CD4-positive, alpha-beta T cell (primary cell): Measurements from ENCODE around the gene HCFC1R1. TPM values are rescaled to one million over a fixed set of nuclear protein-coding genes. Genes with fewer than 3 reads are reported as not detected.

Source experiments
- ATAC-seq: fragments of 200-7000 bp; cut with Tn5 transposase; one replicate; pipeline ENCODE4 v1.10.0; 2022; ENCODE audit warnings: mild to moderate bottlenecking; ENCODE audit not compliant: poor library complexity
- CTCF ChIA-PET: fragments of 350-600 bp; sonication (Branson Sonifier 250); formaldehyde crosslinking; loops from one replicate; lab custom pipeline; 2021; ENCODE audit warnings: antibody characterized with exemption, inconsistent platforms; lab: Charles Lee
- POLR2A ChIA-PET: fragments of 350-600 bp; sonication (Branson Sonifier 250); formaldehyde crosslinking; loops from one replicate; lab custom pipeline; 2021; ENCODE audit warnings: antibody characterized with exemption, inconsistent platforms; lab: Charles Lee
- DNase-seq, 14 experiments: peaks; one replicate each; pipeline ENCODE4 v3.0.0-alpha.2; 2013 to 2020; ENCODE audit warnings: mixed read lengths in 2 of 14
- H3K27ac ChIP-seq, 2 donors: one replicate each; pipeline versions ENCODE4 v1.5.1 to v1.7.0; 2013; ENCODE audit warnings: low read length in 2 of 2, low read depth in 1 of 2, mild to moderate bottlenecking in 1 of 2
- H3K27me3 ChIP-seq, 2 experiments: 1 replicate in 1 of 2; 2 replicates in 1 of 2; pipeline versions ENCODE4 v1.6.1 to v1.7.0; 2013; ENCODE audit warnings: low read length in 2 of 2, control low read depth in 1 of 2, mild to moderate bottlenecking in 1 of 2, moderate library complexity in 1 of 2; ENCODE audit not compliant: insufficient read depth in 2 of 2, control insufficient read depth in 1 of 2
- H3K36me3 ChIP-seq: one replicate; pipeline ENCODE4 v1.6.1; 2013; ENCODE audit warnings: low read length, control low read depth; ENCODE audit not compliant: insufficient read depth
- H3K4me1 ChIP-seq: one replicate; pipeline ENCODE4 v1.6.1; 2013; ENCODE audit warnings: low read length, control low read depth; ENCODE audit not compliant: insufficient read depth
- H3K4me3 ChIP-seq: one replicate; pipeline ENCODE4 v1.5.1; 2013; ENCODE audit warnings: mild to moderate bottlenecking, low read length, moderate library complexity
- H3K9me3 ChIP-seq, 2 experiments: 1 replicate in 1 of 2; 2 replicates in 1 of 2; pipeline versions ENCODE4 v1.6.1 to v1.7.0; 2013; ENCODE audit warnings: low read length in 2 of 2, mild to moderate bottlenecking in 2 of 2, control low read depth in 1 of 2, moderate library complexity in 1 of 2; ENCODE audit not compliant: control insufficient read depth in 1 of 2, insufficient read depth in 1 of 2
- H3K27ac Mint-ChIP-seq: one replicate; pipeline ENCODE4 v1.8.0; 2020; ENCODE audit warnings: mixed read lengths
- H3K27me3 Mint-ChIP-seq: one replicate; pipeline ENCODE4 v1.8.0; 2021; ENCODE audit warnings: mixed read lengths
- H3K36me3 Mint-ChIP-seq: one replicate; pipeline ENCODE4 v1.8.0; 2021; ENCODE audit warnings: low read depth, mixed read lengths
- H3K4me1 Mint-ChIP-seq: one replicate; pipeline ENCODE4 v1.8.0; 2021; ENCODE audit warnings: low read depth, mixed read lengths
- H3K4me3 Mint-ChIP-seq: one replicate; pipeline ENCODE4 v1.8.0; 2020; ENCODE audit warnings: mild to moderate bottlenecking, mixed read lengths
- H3K9me3 Mint-ChIP-seq: one replicate; pipeline ENCODE4 v1.8.0; 2020; ENCODE audit warnings: mixed read lengths
- intact Hi-C, 2 experiments: fragments of 100-400 bp; cut with DNase I in 1 of 2; cut with micrococcal nuclease in 1 of 2; formaldehyde crosslinking; loops; one replicate each; pipeline versions ENCODE4 v1.15.1 to v1.9.0; 2023 to 2025; cut with DNase I, micrococcal nuclease
- total RNA-seq, 174 experiments: library from RNA in 2 of 174; stranded (reverse) in 2 of 174; gene quantifications; one replicate each; pipeline ENCODE4 v1.2.3 and lab custom pipeline; 2021 to 2026
- TF ChIP-seq, protein P1 (sequence below): fragments of 200-600 bp; IDR thresholded peaks from one replicate; pipeline ENCODE4 v1.8.0; 2022; ENCODE audit warnings: antibody characterized with exemption, mild to moderate bottlenecking

HCFC1R1 gene
- total RNA-seq, 2 experiments from 2014 or later = 8.9 to 11.0 TPM

DNA sequence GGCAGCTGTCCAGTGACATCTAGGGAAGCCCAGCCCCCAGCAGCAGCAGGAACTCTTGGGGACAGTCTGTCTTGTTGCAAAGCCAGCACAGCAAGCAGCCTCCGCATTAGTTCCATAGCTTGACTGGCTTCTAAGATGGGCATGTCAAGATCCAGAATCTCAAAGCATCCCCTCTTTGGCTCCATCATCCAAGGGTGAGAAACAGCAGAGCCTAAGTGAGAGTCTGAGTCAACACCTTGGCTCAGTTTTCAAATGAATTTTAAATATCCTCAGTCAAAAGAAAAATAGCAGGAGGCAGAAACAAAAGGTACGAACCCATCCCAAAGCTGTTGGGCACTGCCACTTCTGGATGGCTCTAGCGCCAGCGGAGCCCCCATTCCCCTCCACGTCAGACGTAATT, 8.8 kb downstream of the HCFC1R1 start:
- H3K27me3 ChIP-seq = peaks cover 10 to 12% of the 10 kb centered on the region in 2 experiments
- peaks cover 34% of the 10 kb centered on the region for H3K4me1 ChIP-seq

DNA sequence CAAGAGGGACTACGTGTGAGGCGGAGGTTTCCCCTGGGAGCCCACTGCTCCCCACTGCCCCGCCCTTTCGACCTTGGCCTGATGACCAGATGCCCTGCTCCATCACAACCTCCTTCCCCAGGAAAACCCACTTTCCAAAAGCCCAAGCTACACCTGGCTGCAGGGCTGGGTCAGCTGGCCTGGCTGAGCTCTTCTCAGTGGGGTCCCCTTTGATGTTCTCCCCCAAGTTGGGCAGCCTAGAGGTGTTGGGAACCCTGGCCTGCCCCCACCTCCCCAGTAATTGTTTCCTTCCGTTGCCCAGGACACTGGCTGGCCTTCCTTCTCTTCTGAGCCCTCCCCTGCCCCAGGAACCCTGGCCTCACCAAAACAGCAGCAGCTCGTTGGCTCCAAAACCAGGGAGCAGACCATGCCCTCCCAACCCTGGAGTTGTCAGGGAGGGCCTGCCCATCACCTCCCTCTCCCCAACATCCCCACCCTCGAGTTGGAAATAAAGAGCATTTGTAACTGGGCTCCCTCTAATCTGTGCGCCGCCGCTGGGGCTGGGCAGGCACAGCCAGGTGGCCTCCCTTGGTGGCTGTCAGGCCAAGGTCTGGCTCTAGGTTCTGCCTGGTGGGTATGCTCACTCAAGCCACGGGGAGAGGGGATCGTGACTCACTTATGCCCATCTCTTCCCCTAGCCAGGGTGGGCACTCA, 9.6 kb downstream of the HCFC1R1 start:
- intact Hi-C loops = no loop called here
- POLR2A ChIA-PET = no interaction called here

More for the DNA sequence above, 8.8 kb downstream of the HCFC1R1 start:
- ChIA-PET POLR2A (no interaction called here), CTCF (interaction anchor here (1.0 kb wide), 1 partner anchor 17 kb away, joined by 4 read pairs; no protein-coding TSS in a partner anchor)
- no peak for ATAC-seq
- intact Hi-C loops = no loop called here
- no peak overlapping the region for H3K4me3 Mint-ChIP-seq
- no peak overlapping the region for H3K27ac ChIP-seq
- no peaks in the 10 kb centered on the region for H3K36me3 ChIP-seq
- peaks cover 0 to 7% of the 10 kb centered on the region in 2 experiments for H3K9me3 ChIP-seq
- no peaks in the 10 kb centered on the region for H3K9me3 Mint-ChIP-seq
- peaks cover 18% of the 10 kb centered on the region for H3K27me3 Mint-ChIP-seq
- H3K36me3 Mint-ChIP-seq = no peaks in the 10 kb centered on the region
- peaks cover 8% of the 10 kb centered on the region for H3K4me1 Mint-ChIP-seq
- TF ChIP-seq, protein P1, sequence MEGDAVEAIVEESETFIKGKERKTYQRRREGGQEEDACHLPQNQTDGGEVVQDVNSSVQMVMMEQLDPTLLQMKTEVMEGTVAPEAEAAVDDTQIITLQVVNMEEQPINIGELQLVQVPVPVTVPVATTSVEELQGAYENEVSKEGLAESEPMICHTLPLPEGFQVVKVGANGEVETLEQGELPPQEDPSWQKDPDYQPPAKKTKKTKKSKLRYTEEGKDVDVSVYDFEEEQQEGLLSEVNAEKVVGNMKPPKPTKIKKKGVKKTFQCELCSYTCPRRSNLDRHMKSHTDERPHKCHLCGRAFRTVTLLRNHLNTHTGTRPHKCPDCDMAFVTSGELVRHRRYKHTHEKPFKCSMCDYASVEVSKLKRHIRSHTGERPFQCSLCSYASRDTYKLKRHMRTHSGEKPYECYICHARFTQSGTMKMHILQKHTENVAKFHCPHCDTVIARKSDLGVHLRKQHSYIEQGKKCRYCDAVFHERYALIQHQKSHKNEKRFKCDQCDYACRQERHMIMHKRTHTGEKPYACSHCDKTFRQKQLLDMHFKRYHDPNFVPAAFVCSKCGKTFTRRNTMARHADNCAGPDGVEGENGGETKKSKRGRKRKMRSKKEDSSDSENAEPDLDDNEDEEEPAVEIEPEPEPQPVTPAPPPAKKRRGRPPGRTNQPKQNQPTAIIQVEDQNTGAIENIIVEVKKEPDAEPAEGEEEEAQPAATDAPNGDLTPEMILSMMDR = no peak
- no peak overlapping the region for H3K4me3 ChIP-seq
- no peak overlapping the region for H3K27ac Mint-ChIP-seq
- DNase-seq = no peak

DNA sequence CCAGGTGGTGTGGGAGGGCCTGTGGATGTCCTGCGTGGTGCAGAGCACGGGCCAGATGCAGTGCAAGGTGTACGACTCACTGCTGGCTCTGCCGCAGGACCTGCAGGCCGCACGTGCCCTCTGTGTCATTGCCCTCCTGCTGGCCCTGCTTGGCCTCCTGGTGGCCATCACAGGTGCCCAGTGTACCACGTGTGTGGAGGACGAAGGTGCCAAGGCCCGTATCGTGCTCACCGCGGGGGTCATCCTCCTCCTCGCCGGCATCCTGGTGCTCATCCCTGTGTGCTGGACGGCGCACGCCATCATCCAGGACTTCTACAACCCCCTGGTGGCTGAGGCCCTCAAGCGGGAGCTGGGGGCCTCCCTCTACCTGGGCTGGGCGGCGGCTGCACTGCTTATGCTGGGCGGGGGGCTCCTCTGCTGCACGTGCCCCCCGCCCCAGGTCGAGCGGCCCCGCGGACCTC, 10.2 kb downstream of the HCFC1R1 start:
- POLR2A ChIA-PET = no interaction called here

More for the DNA sequence above, 9.6 kb downstream of the HCFC1R1 start:
- Mint-ChIP-seq H3K27me3 (peaks cover 18% of the 10 kb centered on the region), H3K4me1 (peaks cover 4% of the 10 kb centered on the region), H3K27ac (no peak overlapping the region), H3K9me3 (no peaks in the 10 kb centered on the region), H3K36me3 (no peaks in the 10 kb centered on the region), H3K4me3 (no peak overlapping the region)
- peaks cover 30% of the 10 kb centered on the region for H3K4me1 ChIP-seq
- H3K27ac ChIP-seq = no peak overlapping the region
- no peaks in the 10 kb centered on the region for H3K36me3 ChIP-seq
- no peak overlapping the region for H3K4me3 ChIP-seq
- no peak for DNase-seq
- peaks cover 0 to 10% of the 10 kb centered on the region in 2 experiments for H3K9me3 ChIP-seq
- peaks cover 10 to 12% of the 10 kb centered on the region in 2 experiments for H3K27me3 ChIP-seq
- no peak for ATAC-seq
- TF ChIP-seq, protein P1 = no peak
- CTCF ChIA-PET = no interaction called here

More for the DNA sequence above, 10.2 kb downstream of the HCFC1R1 start:
- Histone ChIP-seq H3K36me3 (no peaks in the 10 kb centered on the region), H3K27ac (no peak overlapping the region), H3K27me3 (peaks cover 10 to 12% of the 10 kb centered on the region in 2 experiments), H3K9me3 (peaks cover 0 to 10% of the 10 kb centered on the region in 2 experiments), H3K4me3 (no peak overlapping the region), H3K4me1 (peaks cover 35% of the 10 kb centered on the region)
- TF ChIP-seq, protein P1 = no peak
- Mint-ChIP-seq H3K9me3 (no peaks in the 10 kb centered on the region), H3K27me3 (peaks cover 18% of the 10 kb centered on the region), H3K27ac (no peak overlapping the region), H3K4me1 (peaks cover 7% of the 10 kb centered on the region), H3K4me3 (no peak overlapping the region), H3K36me3 (no peaks in the 10 kb centered on the region)
- ATAC-seq (no peak), DNase-seq (no peak)
- intact Hi-C loops = no loop called here
- CTCF ChIA-PET = no interaction called here
